H4 (cell line): ENCODE measurements around the gene ABHD3. TPM values are rescaled to one million over a fixed set of nuclear protein-coding genes. Genes with fewer than 3 reads are reported as not detected.
"Not testable (repeated sequence)": the region's sequence is repeated elsewhere in the genome, so short reads cannot be mapped to it uniquely, and the experiment has no call there.

Experiments used
- DNase-seq: peaks from one replicate; pipeline ENCODE4 v3.0.0-alpha.2; 2015; ENCODE audit warnings: low spot score
- total RNA-seq: library from RNA; depleted of rRNA; stranded (reverse); fragments of >200 nt; shearing (Covaris generic); gene quantifications from 2 replicates; pipeline ENCODE4 v1.2.3, GENCODE V29; 2014

The ABHD3 gene
- total RNA-seq, 1 experiment from 2014 or later = 16.2 TPM

- no peak for DNase-seq
Observed at GRCh38 chr18:21703241-21703820, 1.2 kb downstream of the ABHD3 start.

GRCh38 chr18:21702602-21703001 lies 2.0 kb downstream of the ABHD3 start:
- DNase-seq = no peak

GRCh38 chr18:21701621-21702020 lies 3.0 kb downstream of the ABHD3 start:
- DNase-seq = no peak

- no peak for DNase-seq
Observed at GRCh38 chr18:21700528-21701075, 4.0 kb downstream of the ABHD3 start.

- DNase-seq = no peak
Observed at GRCh38 chr18:21693322-21693721, 11.3 kb downstream of the ABHD3 start.

- no peak for DNase-seq
Observed at GRCh38 chr18:21689736-21690135, 14.8 kb downstream of the ABHD3 start.

GRCh38 chr18:21686282-21687105 lies 18.1 kb downstream of the ABHD3 start:
- DNase-seq = no peak

- DNase-seq = not testable (repeated sequence)
Observed at GRCh38 chr18:21685556-21685981, 19.0 kb downstream of the ABHD3 start.

GRCh38 chr18:21684731-21685130 lies 19.8 kb downstream of the ABHD3 start:
- DNase-seq = no peak

- peak; percentile 29 for DNase-seq
Observed at GRCh38 chr18:21682371-21683051, 22.1 kb downstream of the ABHD3 start.

- DNase-seq = no peak
Observed at GRCh38 chr18:21680161-21680560, 24.4 kb downstream of the ABHD3 start.

- no peak for DNase-seq
Observed at GRCh38 chr18:21678859-21679258, 25.7 kb downstream of the ABHD3 start.

GRCh38 chr18:21675354-21675753 lies 29.2 kb downstream of the ABHD3 start:
- peak; percentile 59 for DNase-seq

GRCh38 chr18:21672521-21673267 lies 31.9 kb downstream of the ABHD3 start:
- DNase-seq = peak; percentile 82

GRCh38 chr18:21669736-21670285 lies 34.8 kb downstream of the ABHD3 start:
- DNase-seq = peak; percentile 66

GRCh38 chr18:21664069-21664468 lies 40.5 kb downstream of the ABHD3 start:
- no peak for DNase-seq

GRCh38 chr18:21663578-21663977 lies 41.0 kb downstream of the ABHD3 start:
- DNase-seq = no peak

GRCh38 chr18:21662581-21662980 lies 42.0 kb downstream of the ABHD3 start:
- no peak for DNase-seq

GRCh38 chr18:21660078-21660477 lies 44.5 kb downstream of the ABHD3 start:
- no peak for DNase-seq

GRCh38 chr18:21656402-21656801 lies 48.2 kb downstream of the ABHD3 start:
- no peak for DNase-seq

- no peak for DNase-seq
Observed at GRCh38 chr18:21653361-21653760, 51.2 kb downstream of the ABHD3 start.
